K562 (cell line): ENCODE measurements around the gene LSP1. TPM values are rescaled to one million over a fixed set of nuclear protein-coding genes. Genes with fewer than 3 reads are reported as not detected.

ENCODE experiments used
- ATAC-seq: fragments of 200-7000 bp; cut with Tn5 transposase; 3 replicates; pipeline ENCODE4 v1.9.1; 2020; ENCODE audit warnings: moderate library complexity
- BruUV-seq: library from RNA; stranded (reverse); fragments of 400-500 nt; replicated peaks from 2 replicates; lab custom pipeline; 2021; lab: Mats Ljungman, UMichigan
- CTCF ChIA-PET: fragments of 300-600 bp; formaldehyde crosslinking; extraction: SDS; loops from one replicate; lab custom pipeline; 2021; ENCODE audit warnings: low intra/inter-chr PET ratio; lab: Yijun Ruan, JAX
- POLR2A ChIA-PET: fragments of 300-600, 350-650 bp; sonication (Branson Sonifier 250); formaldehyde crosslinking; extraction: SDS; loops from one replicate; lab custom pipeline; 2021; ENCODE audit warnings: antibody characterized with exemption, inconsistent platforms; lab: Yijun Ruan, JAX
- DNase-seq, 4 experiments: peaks; one replicate each; pipeline versions ENCODE4 v3.0.0 to v3.0.0-alpha.2; 2011 to 2018; ENCODE audit warnings: low spot score in 3 of 4, mixed read lengths in 3 of 4; ENCODE audit errors: extremely low read depth in 1 of 4
- FAIRE-seq: peaks from 2 replicates; lab custom pipeline; 2011; peaks lifted over from hg19 to GRCh38; lab: Jason Lieb, UNC
- H2AFZ ChIP-seq: 2 replicates; pipeline ENCODE4 v1.6.0; 2011; ENCODE audit warnings: low read depth, low read length, control low read depth, inconsistent platforms
- H3K27ac ChIP-seq: fragments of 200-600 bp; 3 replicates; pipeline ENCODE4 v1.8.0; 2011; ENCODE audit warnings: low read depth, mild to moderate bottlenecking, control low read depth, inconsistent platforms, low read length, moderate library complexity, mixed read lengths; ENCODE audit errors: extremely low read depth
- H3K27me3 ChIP-seq, 2 experiments: fragments of 300-600 bp in 1 of 2; 2 replicates in 1 of 2; 3 replicates in 1 of 2; pipeline versions ENCODE4 v1.6.0 to v1.8.0; 2011; ENCODE audit warnings: inconsistent platforms in 2 of 2, low read length in 2 of 2, mild to moderate bottlenecking in 1 of 2, mixed read lengths in 1 of 2, moderate library complexity in 1 of 2; ENCODE audit not compliant: control insufficient read depth in 2 of 2, insufficient read depth in 2 of 2
- H3K36me3 ChIP-seq: fragments of 300-600 bp; 3 replicates; pipeline ENCODE4 v1.8.0; 2011; ENCODE audit warnings: mild to moderate bottlenecking, low read length, inconsistent platforms; ENCODE audit not compliant: control insufficient read depth, insufficient read depth
- H3K4me1 ChIP-seq, 2 experiments: fragments of 200-600 bp in 1 of 2; replicated peaks in 1 of 2; 2 replicates in 1 of 2; 3 replicates in 1 of 2; pipeline versions ENCODE4 v1.5.1 to v1.8.0; 2011; ENCODE audit warnings: inconsistent platforms in 2 of 2, low read length in 2 of 2, mild to moderate bottlenecking in 1 of 2, mixed read lengths in 1 of 2, moderate library complexity in 1 of 2; ENCODE audit not compliant: control insufficient read depth in 2 of 2, insufficient read depth in 2 of 2
- H3K4me2 ChIP-seq: 2 replicates; pipeline ENCODE4 v1.6.1; 2011; ENCODE audit warnings: low read length, control low read depth, inconsistent platforms, mixed read lengths; ENCODE audit not compliant: insufficient read depth
- H3K4me3 ChIP-seq: fragments of 200-600 bp; sonication (generic), shearing (Covaris generic); 2 replicates; pipeline ENCODE4 v1.5.1; 2016; ENCODE audit warnings: control low read depth, inconsistent platforms
- H3K79me2 ChIP-seq: fragments of 200-600 bp; 3 replicates; pipeline ENCODE4 v1.8.0; 2011; ENCODE audit warnings: low read length, inconsistent platforms; ENCODE audit not compliant: control insufficient read depth, insufficient read depth
- H3K9ac ChIP-seq, 2 experiments: 2 replicates each; pipeline versions ENCODE4 v1.6.0 to v1.6.1; 2011; ENCODE audit warnings: low read depth in 2 of 2, low read length in 2 of 2, control low read depth in 1 of 2, inconsistent platforms in 1 of 2, mild to moderate bottlenecking in 1 of 2, mixed read lengths in 1 of 2; ENCODE audit not compliant: insufficient read depth in 1 of 2
- H3K9me1 ChIP-seq: one replicate; pipeline ENCODE4 v1.6.0; 2011; ENCODE audit warnings: inconsistent platforms, mild to moderate bottlenecking, low read length, moderate library complexity; ENCODE audit not compliant: control insufficient read depth, insufficient read depth
- H3K9me3 ChIP-seq: replicated peaks from 2 replicates; pipeline ENCODE4 v1.5.1; 2011; ENCODE audit warnings: low read depth, low read length, inconsistent platforms; ENCODE audit not compliant: control insufficient read depth, insufficient read depth
- H4K20me1 ChIP-seq: replicated peaks from 2 replicates; pipeline ENCODE4 v1.6.1; 2011; ENCODE audit warnings: low read length, inconsistent platforms, mixed read lengths; ENCODE audit not compliant: control insufficient read depth, insufficient read depth
- ARNT ChIP-seq, 2 experiments: fragments of 450-650 bp; IDR thresholded peaks; 2 replicates each; pipeline ENCODE4 v1.6.1; 2016; ENCODE audit warnings: mild to moderate bottlenecking in 1 of 2
- BCL6 ChIP-seq: fragments of 250-450 bp; sonication (Bioruptor Pico); IDR thresholded peaks from 2 replicates; pipeline ENCODE4 v1.4.0; 2020
- BDP1 ChIP-seq: IDR thresholded peaks from 3 replicates; pipeline ENCODE4 v1.6.1; 2011; ENCODE audit not compliant: insufficient read length, insufficient read depth
- EP300 ChIP-seq: IDR thresholded peaks from 2 replicates; pipeline ENCODE4 v1.6.1; 2012; ENCODE audit warnings: low read length, improper control_type of control experiment
- ETV1 ChIP-seq: fragments of 450-650 bp; conservative IDR thresholded peaks from 2 replicates; pipeline ENCODE4 v1.6.1; 2016; ENCODE audit warnings: missing genetic modification characterization, control low read depth, low read depth, missing compliant biosample characterization
- HDAC8 ChIP-seq: fragments of 450-650 bp; IDR thresholded peaks from 2 replicates; pipeline ENCODE4 v1.6.1; 2016; ENCODE audit warnings: mild to moderate bottlenecking, missing genetic modification characterization, moderate library complexity, missing compliant biosample characterization
- KHSRP ChIP-seq: fragments of 450-650 bp; IDR thresholded peaks from 2 replicates; pipeline ENCODE4 v1.6.1; 2017
- L3MBTL2 ChIP-seq: fragments of 450-650 bp; IDR thresholded peaks from 2 replicates; pipeline ENCODE4 v1.6.1; 2016; ENCODE audit warnings: mild to moderate bottlenecking, moderate library complexity
- PCBP1 ChIP-seq: fragments of 200-400 bp; formaldehyde crosslinking; IDR thresholded peaks from 2 replicates; pipeline ENCODE4 v1.6.1; 2018; ENCODE audit warnings: mild to moderate bottlenecking, low read depth, low read length; ENCODE audit not compliant: poor library complexity, severe bottlenecking
- TARDBP ChIP-seq: fragments of 450-650 bp; IDR thresholded peaks from 2 replicates; pipeline ENCODE4 v1.6.1; 2016
- TEAD1 ChIP-seq, 2 experiments: fragments of 450-650 bp in 1 of 2; sonication (generic) in 1 of 2; formaldehyde crosslinking; IDR thresholded peaks; 2 replicates each; pipeline versions ENCODE4 v1.4.0 to v1.8.0; 2020 to 2022; ENCODE audit warnings: mild to moderate bottlenecking in 2 of 2, missing genetic modification reagents in 1 of 2
- XRCC3 ChIP-seq: fragments of 450-650 bp; IDR thresholded peaks from 2 replicates; pipeline ENCODE4 v1.6.1; 2017; ENCODE audit warnings: mild to moderate bottlenecking, moderate library complexity
- ZFPM2 ChIP-seq: fragments of 250-450 bp; sonication (Bioruptor Pico); IDR thresholded peaks from 2 replicates; pipeline ENCODE4 v1.5.1; 2022; ENCODE audit warnings: mild to moderate bottlenecking
- ZNF311 ChIP-seq: fragments of 250-450 bp; sonication (Bioruptor Pico); IDR thresholded peaks from 2 replicates; pipeline ENCODE4 v1.4.0; 2020; ENCODE audit warnings: mild to moderate bottlenecking, moderate library complexity
- ZNF586 ChIP-seq: fragments of 450-650 bp; formaldehyde crosslinking; conservative IDR thresholded peaks from 2 replicates; pipeline ENCODE4 v1.4.0; 2020; ENCODE audit warnings: mild to moderate bottlenecking, moderate library complexity
- ZNF75A ChIP-seq: fragments of 450-650 bp; formaldehyde crosslinking; IDR thresholded peaks from 2 replicates; pipeline ENCODE4 v1.4.0; 2020; ENCODE audit warnings: mild to moderate bottlenecking
- WGBS: fragments of 100-300 bp; shearing (Covaris generic); methylation state at CpG from one replicate; pipeline ENCODE4 v1.1.6; 2016; ENCODE audit warnings: low coverage, mixed read lengths; ENCODE audit not compliant: insufficient coverage; ENCODE audit errors: missing lambda C conversion rate; 5-methylcytosine and 5-hydroxymethylcytosine counted together
- in situ Hi-C: fragments of 300-500 bp; cut with MboI; formaldehyde crosslinking; loops from 4 replicates; pipeline ENCODE4 v1.15.0; 2018; ENCODE audit warnings: inconsistent platforms, mixed read lengths
- intact Hi-C: fragments of 100-400 bp; cut with micrococcal nuclease; formaldehyde crosslinking; loops from 2 replicates; pipeline ENCODE4 v1.14.2; 2022
- polyA plus RNA-seq, 8 experiments: library from polyadenylated mRNA; depleted of rRNA in 4 of 8; stranded (reverse) in 5 of 8; unstranded in 3 of 8; fragments of >200 nt; fragmentation: Nextera tagmentation in 2 of 8; fragmentation: Illumina TruSeq in 1 of 8; extraction: Ambion mirVana in 2 of 8; extraction: Trizol in 1 of 8; gene quantifications; 2 replicates each; pipeline versions ENCODE4 v1.2.1 to v1.2.3, GENCODE V29; 2011 to 2014; ENCODE audit warnings: inconsistent platforms in 1 of 8, missing spikeins in 1 of 8
- total RNA-seq, 7 experiments: library from RNA; depleted of rRNA in 6 of 7; stranded (reverse); fragments of >200 nt in 6 of 7; fragmentation: Illumina TruSeq in 2 of 7; extraction: Trizol in 2 of 7; gene quantifications; 2 replicates each; pipeline versions ENCODE4 v1.2.1 to v1.2.3, GENCODE V29; 2011 to 2021; ENCODE audit warnings: low replicate concordance in 1 of 7
- TF ChIP-seq, protein P1 (sequence below): sonication (generic); formaldehyde crosslinking; IDR thresholded peaks from 2 replicates; pipeline ENCODE4 v1.8.0; 2022; ENCODE audit warnings: mild to moderate bottlenecking, missing genetic modification reagents
- TF ChIP-seq, protein P2 (sequence below): fragments of 450-650 bp; formaldehyde crosslinking; IDR thresholded peaks from 2 replicates; pipeline ENCODE4 v1.4.0; 2022; ENCODE audit warnings: missing genetic modification characterization
- TF ChIP-seq, protein P3 (sequence below): fragments of 250-450 bp; sonication (Bioruptor Pico); IDR thresholded peaks from 2 replicates; pipeline ENCODE4 v1.8.0; 2022; ENCODE audit warnings: moderate library complexity, mild to moderate bottlenecking, inconsistent platforms

The LSP1 gene
- total and polyA plus RNA-seq, 9 of the 15 experiments (the other 6 are each of a cell fraction or from before 2014, with no cell fraction given), result 0.08 to 2.9 (median 0.65) TPM; not detected in 2

DNA sequence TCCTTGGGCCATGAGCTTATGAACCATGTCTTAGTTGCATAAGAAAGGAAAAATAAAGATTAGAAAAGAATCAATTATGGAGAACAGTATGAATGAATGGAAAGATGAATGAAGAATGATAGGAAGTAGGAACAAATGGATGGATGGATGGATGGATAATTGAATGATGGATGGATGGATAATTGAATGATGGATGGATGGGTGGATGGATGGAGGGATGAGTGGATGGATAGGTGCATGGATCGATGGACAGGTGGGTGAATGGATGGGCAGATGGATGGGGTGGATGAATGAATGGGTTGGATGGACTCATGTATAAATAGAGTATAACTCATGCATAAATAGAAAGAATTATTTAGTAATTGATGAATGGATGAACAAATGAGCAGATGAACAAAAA is 7.2 kb downstream of the LSP1 start:
- Histone ChIP-seq H3K27me3 (peaks cover 2 to 54% of the 10 kb centered on the region in 2 experiments; a peak in 3 of 5 replicates), H3K4me2 (no peak overlapping the region), H3K36me3 (no peaks in the 10 kb centered on the region), H3K4me1 (peaks cover 0 to 20% of the 10 kb centered on the region in 2 experiments; a peak in 2 of 5 replicates), H3K79me2 (no peaks in the 10 kb centered on the region), H2AFZ (no peak overlapping the region), H3K4me3 (no peak overlapping the region), H3K9me3 (no peaks in the 10 kb centered on the region), H3K9me1 (no peaks in the 10 kb centered on the region), H3K9ac (no peak overlapping the region), H4K20me1 (peaks cover 3% of the 10 kb centered on the region; the same call in 1 of the 2 replicates), H3K27ac (no peak overlapping the region)
- no TSS peak for BruUV-seq
- intact Hi-C loops (no loop called here), in situ Hi-C loops (no loop called here)
- ATAC-seq, result no peak
- ChIA-PET CTCF (interaction anchor here (0.7 kb wide), 1 partner anchor 166 kb away, joined by 3 read pairs; no protein-coding TSS in a partner anchor), POLR2A (no interaction called here)
- TF ChIP-seq ETV1 (tag) (no peak), BDP1 (no peak), L3MBTL2 (no peak), KHSRP (no peak), ARNT (IDR thresholded peaks at IDR 0.05) (no peak), EP300 (no peak), TARDBP (no peak), BCL6 (CRISPR knock-in tag) (no peak), TEAD1 (CRISPR knock-in tag; IDR thresholded peaks at IDR 0.05) (no peak), HDAC8 (tag) (no peak), ZFPM2 (no peak), ZNF75A (no peak), XRCC3 (no peak), ZNF311 (CRISPR knock-in tag) (no peak), PCBP1 (no peak), ZNF586 (CRISPR knock-in tag) (no peak)
- TF ChIP-seq, protein P1, sequence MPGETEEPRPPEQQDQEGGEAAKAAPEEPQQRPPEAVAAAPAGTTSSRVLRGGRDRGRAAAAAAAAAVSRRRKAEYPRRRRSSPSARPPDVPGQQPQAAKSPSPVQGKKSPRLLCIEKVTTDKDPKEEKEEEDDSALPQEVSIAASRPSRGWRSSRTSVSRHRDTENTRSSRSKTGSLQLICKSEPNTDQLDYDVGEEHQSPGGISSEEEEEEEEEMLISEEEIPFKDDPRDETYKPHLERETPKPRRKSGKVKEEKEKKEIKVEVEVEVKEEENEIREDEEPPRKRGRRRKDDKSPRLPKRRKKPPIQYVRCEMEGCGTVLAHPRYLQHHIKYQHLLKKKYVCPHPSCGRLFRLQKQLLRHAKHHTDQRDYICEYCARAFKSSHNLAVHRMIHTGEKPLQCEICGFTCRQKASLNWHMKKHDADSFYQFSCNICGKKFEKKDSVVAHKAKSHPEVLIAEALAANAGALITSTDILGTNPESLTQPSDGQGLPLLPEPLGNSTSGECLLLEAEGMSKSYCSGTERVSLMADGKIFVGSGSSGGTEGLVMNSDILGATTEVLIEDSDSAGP (CRISPR knock-in tag), result no peak
- TF ChIP-seq, protein P2, sequence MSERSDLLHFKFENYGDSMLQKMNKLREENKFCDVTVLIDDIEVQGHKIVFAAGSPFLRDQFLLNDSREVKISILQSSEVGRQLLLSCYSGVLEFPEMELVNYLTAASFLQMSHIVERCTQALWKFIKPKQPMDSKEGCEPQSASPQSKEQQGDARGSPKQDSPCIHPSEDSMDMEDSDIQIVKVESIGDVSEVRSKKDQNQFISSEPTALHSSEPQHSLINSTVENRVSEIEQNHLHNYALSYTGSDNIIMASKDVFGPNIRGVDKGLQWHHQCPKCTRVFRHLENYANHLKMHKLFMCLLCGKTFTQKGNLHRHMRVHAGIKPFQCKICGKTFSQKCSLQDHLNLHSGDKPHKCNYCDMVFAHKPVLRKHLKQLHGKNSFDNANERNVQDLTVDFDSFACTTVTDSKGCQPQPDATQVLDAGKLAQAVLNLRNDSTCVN (CRISPR knock-in tag), result no peak
- TF ChIP-seq, protein P3, sequence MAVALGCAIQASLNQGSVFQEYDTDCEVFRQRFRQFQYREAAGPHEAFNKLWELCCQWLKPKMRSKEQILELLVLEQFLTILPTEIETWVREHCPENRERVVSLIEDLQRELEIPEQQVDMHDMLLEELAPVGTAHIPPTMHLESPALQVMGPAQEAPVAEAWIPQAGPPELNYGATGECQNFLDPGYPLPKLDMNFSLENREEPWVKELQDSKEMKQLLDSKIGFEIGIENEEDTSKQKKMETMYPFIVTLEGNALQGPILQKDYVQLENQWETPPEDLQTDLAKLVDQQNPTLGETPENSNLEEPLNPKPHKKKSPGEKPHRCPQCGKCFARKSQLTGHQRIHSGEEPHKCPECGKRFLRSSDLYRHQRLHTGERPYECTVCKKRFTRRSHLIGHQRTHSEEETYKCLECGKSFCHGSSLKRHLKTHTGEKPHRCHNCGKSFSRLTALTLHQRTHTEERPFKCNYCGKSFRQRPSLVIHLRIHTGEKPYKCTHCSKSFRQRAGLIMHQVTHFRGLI (CRISPR knock-in tag), result no peak
- no peak for DNase-seq
- whole genome bisulfite sequencing, result 0% methylated on average over 1 of the region's 1 CpG
- no peak for FAIRE-seq
